ENCODE results near the gene ERF. TPM values are rescaled to one million over a fixed set of nuclear protein-coding genes. Genes with fewer than 3 reads are reported as not detected.

The ERF gene
- total RNA-seq, 1 donor from 2014 or later = 53.9 TPM

- ATAC-seq (no peak), DNase-seq (no peak)
- intact Hi-C loops (cut with DNase I) = no loop called here
- H3K27ac ChIP-seq = no peak overlapping the region
- H3K4me1 ChIP-seq = peaks cover 48% of the 10 kb centered on the region
- H3K4me3 ChIP-seq = no peak overlapping the region
- peaks cover 34% of the 10 kb centered on the region for H3K36me3 ChIP-seq
- H3K9me3 ChIP-seq = no peaks in the 10 kb centered on the region
- no peaks in the 10 kb centered on the region for H3K27me3 ChIP-seq
- no peak for TF ChIP-seq CTCF (IDR thresholded peaks at IDR 0.05)
These were observed 18.1 kb upstream of the ERF start for GRCh38 chr19:42272989-42273406.

DNA sequence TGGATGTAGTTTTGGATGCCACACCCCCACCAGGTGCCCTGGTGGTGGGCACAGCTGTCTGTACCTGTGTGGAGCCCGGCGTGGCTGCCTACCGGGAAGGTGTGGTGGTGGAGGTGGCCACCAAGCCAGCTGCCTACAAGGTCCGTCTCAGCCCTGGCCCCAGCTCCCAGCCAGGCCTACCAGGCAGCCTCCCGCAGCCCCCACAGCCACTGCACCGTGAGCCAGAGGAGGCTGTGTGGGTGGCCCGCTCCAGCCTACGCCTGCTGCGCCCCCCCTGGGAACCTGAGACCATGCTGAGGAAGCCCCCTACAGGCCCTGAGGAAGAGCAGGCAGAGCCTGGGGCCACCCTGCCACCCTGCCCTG lies 17.6 kb upstream of the ERF start:
- Histone ChIP-seq H3K9me3 (no peaks in the 10 kb centered on the region), H3K4me1 (peaks cover 48% of the 10 kb centered on the region), H3K27me3 (no peaks in the 10 kb centered on the region), H3K36me3 (peaks cover 34% of the 10 kb centered on the region), H3K4me3 (no peak overlapping the region), H3K27ac (no peak overlapping the region)
- DNase-seq (no peak), ATAC-seq (no peak)
- intact Hi-C loops (cut with DNase I) = no loop called here
- no peak for TF ChIP-seq CTCF (IDR thresholded peaks at IDR 0.05)

DNA sequence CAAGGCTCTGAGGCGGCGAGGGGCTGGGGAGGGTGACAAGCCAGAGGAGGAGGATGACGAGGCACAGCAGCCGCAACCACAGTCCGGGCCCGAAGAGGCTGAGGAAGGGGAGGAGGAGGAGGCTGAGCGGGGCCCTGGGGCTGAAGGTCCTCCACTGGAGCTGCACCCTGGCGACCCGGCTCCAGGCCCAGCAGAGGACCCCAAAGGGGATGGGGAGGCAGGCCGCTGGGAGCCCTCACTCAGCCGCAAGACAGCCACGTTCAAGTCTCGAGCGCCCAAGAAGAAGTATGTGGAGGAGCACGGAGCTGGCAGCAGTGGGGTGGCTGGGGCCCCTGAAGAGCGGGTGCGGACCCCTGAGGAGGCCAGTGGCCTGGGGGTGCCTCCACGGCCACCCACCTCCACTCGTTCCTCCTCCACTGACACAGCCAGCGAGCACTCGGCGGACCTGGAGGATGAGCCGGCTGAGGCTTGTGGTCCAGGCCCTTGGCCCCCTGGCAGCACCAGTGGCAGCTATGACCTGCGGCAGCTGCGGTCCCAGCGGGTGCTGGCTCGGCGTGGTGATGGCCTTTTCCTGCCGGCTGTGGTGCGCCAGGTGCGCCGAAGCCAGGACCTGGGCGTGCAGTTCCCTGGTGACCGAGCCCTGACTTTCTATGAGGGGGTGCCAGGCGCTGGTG lies 17.1 kb upstream of the ERF start:
- DNase-seq (no peak), ATAC-seq (no peak)
- H3K36me3 ChIP-seq = peaks cover 34% of the 10 kb centered on the region
- no peaks in the 10 kb centered on the region for H3K9me3 ChIP-seq
- no peak for TF ChIP-seq CTCF (IDR thresholded peaks at IDR 0.05)
- H3K27me3 ChIP-seq = no peaks in the 10 kb centered on the region
- H3K4me1 ChIP-seq = peaks cover 44% of the 10 kb centered on the region
- peak overlapping the region; percentile 92 for H3K27ac ChIP-seq
- intact Hi-C loops (cut with DNase I) = no loop called here
- no peak overlapping the region for H3K4me3 ChIP-seq

GRCh38 chr19:42271045-42271419 lies 16.1 kb upstream of the ERF start:
- Histone ChIP-seq H3K27ac (peak overlapping the region; percentile 92), H3K27me3 (no peaks in the 10 kb centered on the region), H3K36me3 (peaks cover 34% of the 10 kb centered on the region), H3K9me3 (no peaks in the 10 kb centered on the region), H3K4me3 (peak overlapping the region; percentile 69), H3K4me1 (peaks cover 37% of the 10 kb centered on the region)
- ATAC-seq = no peak
- no peak for TF ChIP-seq CTCF (IDR thresholded peaks at IDR 0.05)
- intact Hi-C loops (cut with DNase I) = no loop called here
- DNase-seq = no peak

DNA sequence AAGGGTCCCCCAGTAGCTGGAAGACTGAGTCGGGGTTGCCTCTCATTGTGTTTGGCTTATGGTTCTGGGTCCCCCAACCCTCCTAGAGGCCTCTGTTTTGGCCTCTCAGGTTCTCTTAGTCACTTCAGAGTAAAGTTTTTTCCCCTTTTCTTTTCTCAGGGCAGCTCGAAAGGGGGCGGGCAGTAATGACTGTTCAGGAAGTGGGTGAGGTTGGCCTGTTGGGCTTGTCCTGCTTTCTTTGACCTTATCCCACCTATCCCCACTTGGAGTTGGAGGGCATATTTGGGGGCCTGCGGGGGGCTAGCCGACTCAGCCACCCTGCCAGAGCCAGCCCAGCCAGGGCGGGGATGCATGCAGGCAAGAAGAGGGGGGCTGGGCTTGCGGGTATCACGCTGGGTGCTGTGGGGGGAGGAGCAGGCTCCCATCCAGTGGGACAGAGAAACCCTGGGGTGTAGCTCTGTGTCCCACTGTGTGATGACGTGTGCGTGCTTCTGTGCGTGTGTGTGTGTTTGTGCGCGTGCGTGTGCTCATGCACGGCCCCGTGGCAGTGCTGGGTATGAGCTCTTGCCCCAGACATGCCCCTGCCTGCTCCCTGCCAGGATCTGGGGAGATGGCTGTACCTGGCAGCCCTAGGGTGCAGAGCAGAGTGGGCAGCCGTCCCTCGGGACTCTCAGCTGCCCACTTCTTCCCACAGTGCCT lies 15.6 kb upstream of the ERF start:
- H3K9me3 ChIP-seq = no peaks in the 10 kb centered on the region
- ATAC-seq (peak; percentile 3), DNase-seq (peak; percentile 80)
- H3K4me1 ChIP-seq = peaks cover 34% of the 10 kb centered on the region
- peak overlapping the region; percentile 92 for H3K27ac ChIP-seq
- intact Hi-C loops (cut with DNase I) = no loop called here
- H3K36me3 ChIP-seq = peaks cover 34% of the 10 kb centered on the region
- TF ChIP-seq CTCF (IDR thresholded peaks at IDR 0.05) = no peak
- H3K27me3 ChIP-seq = no peaks in the 10 kb centered on the region
- H3K4me3 ChIP-seq = peak overlapping the region; percentile 69

Data from upper lobe of right lung (tissue), 1 donor.